Measurements from ENCODE around the gene ZFYVE9. TPM values are rescaled to one million over a fixed set of nuclear protein-coding genes. Genes with fewer than 3 reads are reported as not detected.

The ZFYVE9 gene
- total RNA-seq, 1 experiment from 2014 or later = 28.4 TPM

DNA sequence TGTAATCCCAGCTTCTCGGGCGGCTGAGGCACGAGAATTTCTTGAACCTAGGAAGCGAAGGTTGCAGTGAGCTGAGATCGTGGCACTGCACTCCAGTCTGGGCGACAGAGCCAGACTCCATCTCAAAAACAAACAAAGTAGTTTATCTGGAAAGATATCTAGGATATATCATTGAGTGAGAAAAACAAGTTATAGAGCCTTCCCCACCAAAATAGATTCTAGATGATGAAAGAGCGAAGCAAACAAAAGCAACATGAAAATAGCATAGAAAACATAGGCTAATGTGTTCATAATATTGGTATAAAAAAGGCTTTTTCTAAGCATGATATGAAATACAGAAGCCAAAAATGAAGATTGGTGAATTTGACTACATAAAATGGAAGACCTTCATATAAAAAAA, 52.1 kb downstream of the ZFYVE9 start:
- no peak overlapping the region for H4K5ac ChIP-seq (ENCODE audit: insufficient read length, low read depth, low read length)

More for the DNA sequence above, 52.1 kb downstream of the ZFYVE9 start:
- H3K9me3 ChIP-seq (ENCODE audit: control insufficient read depth, low read depth, low read length) = no peaks in the 10 kb centered on the region
- H2BK20ac ChIP-seq (ENCODE audit: low read depth, low read length, poor library complexity, severe bottlenecking) = no peak overlapping the region
- H3K4me1 ChIP-seq (ENCODE audit: insufficient read depth, low read length) = no peaks in the 10 kb centered on the region
- no peaks in the 10 kb centered on the region for H3K4me1 Mint-ChIP-seq
- H3K27ac ChIP-seq (ENCODE audit: insufficient read length, low read depth, low read length) = no peak overlapping the region
- no peaks in the 10 kb centered on the region; a peak in 2 of 5 replicates for H3K9me3 Mint-ChIP-seq
- no peaks in the 10 kb centered on the region for H3K23me2 ChIP-seq (ENCODE audit: insufficient read length, low read depth, low read length, poor library complexity, severe bottlenecking)
- H3K79me2 ChIP-seq (ENCODE audit: insufficient read depth, low read length) = no peaks in the 10 kb centered on the region
- no peak overlapping the region for H2AK5ac ChIP-seq (ENCODE audit: insufficient read length, low read length)
- no peak overlapping the region for H4K8ac ChIP-seq (replicated peaks; ENCODE audit: insufficient read length, low read depth, low read length)
- no peak overlapping the region for H3K56ac ChIP-seq (ENCODE audit: insufficient read length, low read depth, low read length)
- peaks cover 0 to 5% (median 1%) of the 10 kb centered on the region in 3 experiments; a peak in 2 of 7 replicates for H3K36me3 Mint-ChIP-seq (ENCODE audit: insufficient read depth in 1 of 3, low read depth in 3 of 3)
- no peaks in the 10 kb centered on the region for H3K27me3 ChIP-seq (ENCODE audit: insufficient read depth, low read length)
- H2BK15ac ChIP-seq (ENCODE audit: low read depth, low read length) = no peak overlapping the region
- DNase-seq = no peak
- no peak overlapping the region; a peak in 1 of 7 replicates for H3K27ac Mint-ChIP-seq
- no peak overlapping the region for H3K9ac ChIP-seq (ENCODE audit: extremely low read depth, insufficient read length, low read length)
- H3K4ac ChIP-seq (ENCODE audit: low read depth, low read length) = no peak overlapping the region
- H4K91ac ChIP-seq (ENCODE audit: insufficient read length, low read depth, low read length) = no peak overlapping the region
- no peak overlapping the region for H3K23ac ChIP-seq (ENCODE audit: insufficient read length, low read depth, low read length)
- no peak overlapping the region for H2BK5ac ChIP-seq (ENCODE audit: insufficient read length, low read length)
- H3K4me3 Mint-ChIP-seq = no peak overlapping the region
- H3K18ac ChIP-seq (ENCODE audit: insufficient read length, low read depth, low read length) = no peak overlapping the region
- WGBS (ENCODE audit: extremely low coverage, insufficient read length, low lambda C conversion rate) = no CpG with 5 or more reads among the region's 7 CpGs
- H2BK12ac ChIP-seq (ENCODE audit: insufficient read length, low read depth, low read length) = no peak overlapping the region
- no peak for TF ChIP-seq CTCF (conservative IDR thresholded peaks at IDR 0.05)
- H3K4me2 ChIP-seq (ENCODE audit: insufficient read depth, insufficient read length, low read length) = no peak overlapping the region
- no peak overlapping the region for H2BK120ac ChIP-seq (ENCODE audit: low read depth, low read length, poor library complexity, severe bottlenecking)
- H4K20me1 ChIP-seq (ENCODE audit: control insufficient read depth, insufficient read depth, insufficient read length) = no peaks in the 10 kb centered on the region
- H3T11ph ChIP-seq (ENCODE audit: low read length) = no peak overlapping the region
- H3K14ac ChIP-seq (ENCODE audit: insufficient read depth, low read length) = no peak overlapping the region
- no peak overlapping the region for H2AFZ ChIP-seq (ENCODE audit: low read length)
- H3K79me1 ChIP-seq (ENCODE audit: insufficient read depth, low read depth, low read length, poor library complexity, severe bottlenecking) = no peaks in the 10 kb centered on the region
- H3K27me3 Mint-ChIP-seq (ENCODE audit: low read depth) = no peaks in the 10 kb centered on the region
